COR-L47 (cell line): ENCODE data around the gene KCNQ1.

Experiments
- DNase-seq: peaks from one replicate; lab custom pipeline; 2025; lab: John Stamatoyannopoulos, UW

The KCNQ1 gene

DNA sequence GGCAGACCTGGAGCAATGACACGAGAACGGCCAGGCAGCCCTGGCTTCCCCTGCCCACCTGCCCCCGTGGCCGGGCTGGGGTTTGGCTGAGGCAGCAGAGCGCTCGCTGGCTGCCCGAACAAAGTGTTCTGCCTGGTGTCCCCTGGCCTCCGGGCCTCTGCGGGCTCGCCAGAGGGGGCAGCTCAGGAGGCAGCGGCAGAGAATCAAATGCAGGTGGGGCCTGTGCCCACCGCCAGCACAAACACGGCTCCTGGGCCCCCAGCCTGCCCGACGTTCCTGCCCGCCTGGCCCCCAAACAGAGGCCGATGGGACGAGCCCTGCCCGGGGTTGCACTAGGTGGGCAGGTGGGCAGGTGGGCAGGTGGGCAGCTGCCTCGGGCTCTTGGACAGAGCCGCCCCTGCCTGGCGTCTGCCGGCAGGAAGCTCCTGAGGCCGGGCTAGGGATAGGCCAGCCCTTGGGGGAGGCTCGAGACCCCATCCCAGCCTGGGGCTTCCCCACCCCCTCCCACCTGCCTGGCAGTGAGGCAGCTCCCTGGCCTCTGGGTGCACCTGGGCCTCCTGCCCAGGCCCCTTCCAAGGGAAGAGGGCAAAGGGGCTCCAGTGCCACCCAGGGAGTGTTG lies 394.0 kb downstream of the KCNQ1 start:
- DNase-seq = no peak

DNA sequence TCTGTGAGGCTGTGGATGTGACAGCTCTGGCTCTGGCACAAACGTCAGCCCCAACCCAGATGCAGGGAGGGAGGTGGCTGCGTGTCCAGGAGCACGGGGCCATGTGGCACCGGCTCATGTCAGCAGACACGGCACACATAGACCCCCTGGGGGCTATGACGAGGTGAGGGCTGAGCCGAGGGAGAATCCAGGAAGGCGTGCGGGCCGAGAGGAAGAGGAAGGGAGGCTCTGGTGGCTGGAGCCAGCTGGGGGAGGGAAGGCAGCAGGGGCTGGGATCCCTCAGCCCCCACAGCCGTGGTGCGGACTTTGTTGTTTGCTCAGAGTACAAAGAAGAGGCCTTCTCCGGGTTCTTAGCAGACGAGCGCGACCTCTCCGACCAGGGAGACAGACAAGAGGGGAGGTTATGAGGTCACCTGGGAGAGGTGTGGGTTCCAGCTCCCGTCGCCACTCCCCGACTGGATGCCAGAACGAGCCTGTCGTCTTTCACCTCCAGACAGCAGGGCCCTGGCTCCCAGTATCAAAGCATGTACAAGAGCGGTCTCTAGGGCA lies 394.7 kb downstream of the KCNQ1 start:
- DNase-seq = no peak

DNA sequence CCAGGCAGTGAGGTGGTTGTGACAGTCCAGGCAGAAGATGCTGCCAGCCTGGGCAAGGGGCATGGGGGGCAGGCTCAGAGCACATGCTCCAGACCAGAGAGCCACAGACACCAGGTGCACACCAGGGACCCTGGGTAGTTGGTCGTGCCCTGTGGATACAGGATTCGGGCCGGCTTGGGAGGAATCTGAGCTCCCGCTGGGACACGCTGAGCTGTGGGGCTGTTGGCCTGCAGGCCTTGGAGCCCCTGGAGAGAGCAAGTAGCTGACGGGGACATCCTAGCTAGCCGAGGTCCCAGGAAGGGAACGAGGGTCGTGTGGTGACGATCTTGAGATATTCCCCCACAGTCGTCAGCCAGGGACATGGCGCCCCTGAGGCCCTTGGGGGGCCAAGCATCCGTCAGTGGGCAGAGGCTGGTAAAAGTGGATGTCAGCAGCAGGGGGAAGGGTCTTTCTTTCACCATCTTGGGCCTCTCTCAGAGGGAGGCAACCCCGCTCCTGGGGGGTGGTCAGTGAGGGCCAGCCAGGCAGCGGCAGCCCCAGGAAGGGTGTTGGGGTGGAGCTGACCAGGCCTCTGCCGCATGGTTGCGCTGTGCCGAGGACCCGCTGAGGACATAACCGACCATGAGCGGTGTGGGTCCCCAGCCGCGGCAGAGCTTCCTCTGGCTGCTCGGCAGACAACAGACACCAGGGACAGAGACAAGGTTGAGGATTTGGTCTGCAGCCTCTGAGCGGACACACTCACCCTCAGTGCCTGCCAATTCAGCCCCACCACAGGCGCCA lies 396.8 kb downstream of the KCNQ1 start:
- no peak for DNase-seq

DNA sequence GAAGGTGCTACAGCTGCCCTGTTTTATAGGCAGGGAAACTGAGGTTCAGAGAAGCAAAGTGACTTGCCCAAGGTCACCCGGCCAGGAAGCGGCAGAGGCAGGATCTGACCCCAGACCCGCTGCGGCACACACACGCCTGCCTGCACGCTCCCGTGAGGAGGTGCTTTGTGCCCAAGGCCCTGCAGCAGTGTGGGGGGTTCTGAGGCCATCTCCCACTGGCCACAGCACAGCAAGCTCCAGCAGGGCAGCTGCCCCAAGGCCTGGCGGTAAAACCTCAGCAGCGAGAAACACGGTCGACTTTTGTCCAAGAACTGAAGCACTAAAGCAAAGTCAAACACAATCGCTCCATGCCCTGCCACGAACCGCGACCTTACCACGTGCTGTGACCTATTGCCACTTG lies 398.1 kb downstream of the KCNQ1 start:
- DNase-seq = no peak

DNA sequence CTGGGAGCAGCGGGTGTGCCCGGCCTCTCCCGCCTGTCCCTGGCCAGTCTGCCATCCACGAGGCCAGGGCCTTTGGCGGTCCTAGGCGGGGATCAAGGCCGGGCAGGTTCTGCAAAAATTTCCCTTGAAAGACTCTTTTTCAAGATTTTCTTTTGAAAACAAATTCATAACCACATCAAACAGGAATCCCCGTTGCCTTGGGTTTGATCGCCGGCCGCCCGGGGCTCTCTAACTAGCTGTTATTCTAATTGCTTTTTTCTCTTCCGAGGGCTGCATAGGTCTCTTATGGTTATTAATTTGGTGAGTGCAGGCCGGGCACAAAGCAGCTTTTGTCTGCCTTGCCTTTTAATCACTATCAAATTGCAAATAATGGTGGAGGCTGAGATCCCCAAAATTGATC lies 398.7 kb downstream of the KCNQ1 start:
- no peak for DNase-seq

DNA sequence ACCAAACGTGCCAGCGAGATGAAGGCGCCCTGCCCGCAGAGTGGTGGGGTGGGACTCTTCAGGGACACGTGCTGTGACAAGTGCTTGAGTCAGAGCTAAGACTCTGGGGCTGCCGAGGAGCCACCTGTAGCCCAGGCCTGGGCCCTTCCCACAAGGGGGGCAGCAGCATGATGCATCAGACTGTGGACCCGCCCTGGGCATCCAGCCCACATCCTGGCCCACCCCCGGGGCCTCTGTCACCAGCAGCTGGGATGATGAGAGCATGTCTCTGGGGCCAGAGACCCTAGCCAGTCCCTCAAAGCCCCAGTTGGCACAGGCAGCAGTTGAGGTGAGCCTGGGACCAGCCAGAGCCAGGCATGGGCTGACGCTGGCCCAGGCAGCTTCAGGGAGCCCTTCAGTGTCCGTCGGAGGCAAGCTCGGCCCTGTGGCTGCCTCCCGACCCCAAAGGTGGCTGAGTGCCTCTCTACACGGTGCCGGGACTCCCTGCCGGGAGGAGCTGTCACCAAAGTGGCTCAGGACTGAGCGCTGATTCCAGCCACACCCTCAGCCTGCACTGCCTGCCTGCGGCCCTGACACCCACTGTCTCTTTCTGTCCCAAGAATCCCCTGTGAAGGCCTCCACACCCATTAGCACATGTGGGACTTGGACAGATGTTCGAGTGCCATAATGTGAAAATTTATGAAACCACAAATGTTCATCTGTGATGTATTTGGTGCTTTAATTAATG lies 399.5 kb downstream of the KCNQ1 start:
- no peak for DNase-seq

DNA sequence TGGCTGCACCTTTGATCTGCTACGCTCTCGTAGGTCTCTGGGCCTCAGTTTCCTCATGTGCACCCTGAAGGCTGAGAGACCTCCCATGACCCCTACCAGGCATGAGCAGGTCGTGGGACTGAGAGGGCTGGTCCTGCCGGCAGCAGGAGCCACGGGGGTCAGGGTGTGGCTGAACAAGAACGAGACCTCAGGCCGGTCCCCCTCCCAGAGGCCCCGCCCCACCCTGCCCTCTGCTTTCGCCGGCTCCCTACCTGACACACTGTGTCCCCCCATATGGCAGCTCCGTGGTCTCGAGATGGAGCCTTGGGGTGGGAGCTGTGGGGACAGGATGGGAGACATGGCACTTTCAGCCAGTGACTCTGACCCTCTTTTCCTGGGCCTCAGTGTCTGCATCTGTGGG lies 400.2 kb downstream of the KCNQ1 start:
- DNase-seq = no peak

DNA sequence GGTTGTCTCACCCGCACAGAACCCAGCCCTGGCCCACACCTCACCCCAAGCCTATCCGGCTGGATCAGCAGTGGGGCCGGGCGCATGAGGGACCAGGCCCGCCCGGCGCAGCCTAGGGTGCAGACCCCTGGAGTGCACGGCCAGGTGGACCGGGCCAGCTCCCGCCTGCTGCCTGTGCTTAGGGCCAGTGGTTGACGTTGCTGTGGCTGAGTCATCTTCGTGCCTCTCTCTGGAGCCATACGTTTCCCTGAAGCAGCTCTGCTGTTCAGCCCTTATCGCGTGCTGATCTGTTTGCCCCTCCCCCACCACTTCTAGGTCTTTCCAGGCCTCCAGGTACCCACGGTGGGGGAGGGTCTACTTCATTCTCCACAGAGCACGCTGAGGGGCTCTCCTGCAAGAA lies 401.2 kb downstream of the KCNQ1 start:
- no peak for DNase-seq

DNA sequence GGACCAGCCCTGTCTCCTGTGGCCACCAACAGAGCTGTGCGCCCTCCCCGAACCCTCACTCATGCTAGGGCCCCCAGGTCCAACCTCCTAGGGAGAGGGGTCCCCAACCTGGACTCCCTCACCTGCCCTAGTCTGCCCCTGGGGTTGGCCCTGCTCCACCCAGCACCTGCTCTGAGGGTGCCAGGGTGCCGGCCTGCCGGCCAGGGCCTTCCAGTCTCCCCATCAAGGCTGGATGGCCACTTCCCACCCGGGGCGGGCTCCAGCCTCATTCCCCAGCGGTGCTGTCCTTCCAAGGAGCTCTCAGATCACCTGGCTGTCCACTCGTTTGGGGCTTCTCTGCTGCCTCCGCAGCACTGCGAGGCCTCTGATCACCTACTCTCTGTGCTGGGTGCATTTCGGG lies 401.7 kb downstream of the KCNQ1 start:
- DNase-seq = no peak

DNA sequence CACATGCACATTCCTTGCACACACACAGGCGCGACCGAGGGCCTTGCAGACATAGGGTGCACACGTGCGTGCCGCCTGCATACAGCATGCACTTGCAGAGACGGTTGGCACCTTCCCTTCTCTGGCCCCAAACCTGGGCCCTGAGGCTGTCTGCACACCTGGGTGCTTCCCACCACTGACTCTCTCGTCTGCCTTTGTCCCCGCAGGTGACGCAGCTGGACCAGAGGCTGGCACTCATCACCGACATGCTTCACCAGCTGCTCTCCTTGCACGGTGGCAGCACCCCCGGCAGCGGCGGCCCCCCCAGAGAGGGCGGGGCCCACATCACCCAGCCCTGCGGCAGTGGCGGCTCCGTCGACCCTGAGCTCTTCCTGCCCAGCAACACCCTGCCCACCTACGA lies 402.8 kb downstream of the KCNQ1 start:
- DNase-seq = peak; percentile 45

DNA sequence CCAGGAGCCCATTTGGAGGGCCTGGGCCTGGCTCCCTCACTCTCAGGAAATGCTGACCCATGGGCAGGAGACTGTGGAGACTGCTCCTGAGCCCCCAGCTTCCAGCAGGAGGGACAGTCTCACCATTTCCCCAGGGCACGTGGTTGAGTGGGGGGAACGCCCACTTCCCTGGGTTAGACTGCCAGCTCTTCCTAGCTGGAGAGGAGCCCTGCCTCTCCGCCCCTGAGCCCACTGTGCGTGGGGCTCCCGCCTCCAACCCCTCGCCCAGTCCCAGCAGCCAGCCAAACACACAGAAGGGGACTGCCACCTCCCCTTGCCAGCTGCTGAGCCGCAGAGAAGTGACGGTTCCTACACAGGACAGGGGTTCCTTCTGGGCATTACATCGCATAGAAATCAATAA lies 403.7 kb downstream of the KCNQ1 start:
- no peak for DNase-seq

DNA sequence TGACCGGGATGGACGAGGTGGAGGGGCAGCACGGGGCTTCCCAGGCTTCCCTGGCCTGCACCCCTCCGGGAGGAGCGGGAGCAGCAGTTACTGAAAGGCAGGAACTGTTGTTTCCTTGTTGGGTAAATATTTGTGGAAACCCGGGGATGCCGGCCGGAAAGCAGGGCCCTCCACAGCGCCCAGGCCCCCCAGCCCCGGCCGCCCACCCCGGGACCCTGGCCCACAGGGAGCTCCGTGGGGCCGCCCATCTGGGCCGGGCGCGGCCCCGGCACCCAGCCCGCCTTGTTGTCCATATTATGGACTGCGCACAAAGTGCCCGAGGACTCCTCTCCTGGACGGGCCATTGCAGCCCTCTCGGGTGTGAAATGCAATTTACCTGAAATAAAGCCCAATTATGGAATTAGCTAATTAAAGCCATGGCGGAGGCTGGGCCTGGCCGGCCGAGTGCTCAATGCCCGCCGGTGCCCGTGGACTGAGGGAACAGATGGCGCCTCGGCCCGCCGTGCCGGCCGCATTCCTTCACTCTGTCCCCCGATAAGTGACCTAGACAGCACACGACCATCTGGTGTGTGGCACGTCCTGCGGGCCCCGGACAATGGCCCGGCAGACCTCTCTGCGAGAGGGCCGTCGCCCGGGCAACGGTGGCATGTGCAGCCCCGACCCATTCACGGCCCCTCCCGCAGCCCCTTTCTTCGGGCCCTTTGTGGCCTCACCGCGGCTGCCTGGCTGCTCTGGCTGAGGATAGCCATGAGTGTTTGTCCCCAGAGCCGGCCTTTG lies 405.4 kb downstream of the KCNQ1 start:
- no peak for DNase-seq

DNA sequence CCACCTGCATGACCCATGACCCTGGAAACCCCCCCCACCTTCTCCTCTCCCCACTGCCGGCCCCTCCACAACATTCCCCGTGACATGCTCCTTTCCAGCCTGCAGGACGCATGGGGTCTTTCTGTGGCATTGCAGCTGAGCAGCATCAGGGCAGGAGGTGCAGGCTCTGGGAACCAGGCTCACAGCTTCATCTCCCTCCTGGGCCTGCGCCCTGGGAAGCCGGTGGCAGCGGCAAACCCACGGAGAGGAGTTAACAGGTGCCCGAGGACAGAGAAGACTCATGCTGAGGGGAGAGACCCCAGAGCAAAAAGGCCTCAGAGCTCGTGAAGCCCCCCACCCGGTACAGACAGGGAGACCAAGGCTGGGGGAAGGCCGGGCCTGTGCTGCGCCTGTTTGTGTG lies 408.6 kb downstream of the KCNQ1 start:
- no peak for DNase-seq

DNA sequence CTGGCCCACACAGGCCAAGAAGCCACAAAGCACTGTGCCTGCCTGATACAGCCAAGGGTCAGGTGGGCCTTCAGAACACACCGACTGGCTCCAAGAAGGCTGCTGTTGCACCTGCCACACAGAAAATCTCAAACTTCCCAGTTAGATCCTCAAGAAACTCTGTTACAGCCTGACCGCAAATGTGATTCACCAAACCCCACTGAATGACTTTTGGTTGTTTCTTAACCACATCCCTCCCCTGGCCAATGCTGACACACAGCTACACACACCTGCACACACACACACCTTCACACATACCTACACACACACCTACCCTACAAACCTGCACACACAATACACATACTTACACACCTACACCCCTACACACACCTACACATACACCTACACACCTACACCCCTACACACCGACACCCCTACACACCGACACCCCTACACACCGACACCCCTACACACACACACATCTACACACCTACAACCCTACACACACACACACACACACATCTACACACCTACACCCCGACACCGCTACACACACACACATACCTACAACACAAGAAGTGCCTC lies 409.3 kb downstream of the KCNQ1 start:
- no peak for DNase-seq

DNA sequence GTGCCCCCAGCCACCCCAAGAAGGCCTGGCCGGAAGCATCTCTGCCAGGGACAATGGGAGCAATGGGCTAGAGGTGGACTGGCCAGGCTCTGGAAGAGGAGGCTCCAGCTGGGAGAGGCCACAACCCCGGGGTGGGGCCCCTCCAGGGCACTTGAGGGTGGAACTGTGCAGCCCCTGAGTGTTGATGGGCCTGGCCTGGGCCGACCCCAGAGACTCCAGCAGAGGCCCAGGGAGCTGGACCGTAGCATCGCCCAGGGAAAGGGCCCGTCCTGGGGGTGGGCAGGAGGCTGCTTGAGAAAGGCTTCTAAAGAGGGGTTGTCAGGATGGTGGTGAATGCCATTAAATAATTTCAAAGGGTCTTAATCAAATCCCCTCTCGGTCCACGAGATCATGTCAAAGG lies 410.4 kb downstream of the KCNQ1 start:
- no peak for DNase-seq

DNA sequence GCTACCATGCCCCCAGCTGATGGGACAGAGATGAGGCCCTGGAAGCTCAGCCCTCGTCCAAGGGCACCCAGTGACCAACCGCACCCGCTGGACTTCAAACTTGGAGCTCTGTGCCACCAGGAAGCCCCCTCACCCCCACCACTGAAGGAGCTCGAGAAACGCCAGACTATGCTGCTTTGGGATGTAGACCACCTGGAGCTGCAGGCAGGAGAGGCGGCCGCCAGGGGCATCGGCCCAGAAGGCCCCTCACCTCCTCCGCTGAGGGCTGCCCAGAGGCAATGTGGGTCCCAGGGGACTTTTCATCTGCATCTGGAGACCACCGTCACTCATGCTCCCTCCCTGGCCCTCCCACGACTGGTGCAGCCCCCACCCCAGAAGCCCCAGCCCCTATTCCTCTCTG lies 412.5 kb downstream of the KCNQ1 start:
- no peak for DNase-seq

DNA sequence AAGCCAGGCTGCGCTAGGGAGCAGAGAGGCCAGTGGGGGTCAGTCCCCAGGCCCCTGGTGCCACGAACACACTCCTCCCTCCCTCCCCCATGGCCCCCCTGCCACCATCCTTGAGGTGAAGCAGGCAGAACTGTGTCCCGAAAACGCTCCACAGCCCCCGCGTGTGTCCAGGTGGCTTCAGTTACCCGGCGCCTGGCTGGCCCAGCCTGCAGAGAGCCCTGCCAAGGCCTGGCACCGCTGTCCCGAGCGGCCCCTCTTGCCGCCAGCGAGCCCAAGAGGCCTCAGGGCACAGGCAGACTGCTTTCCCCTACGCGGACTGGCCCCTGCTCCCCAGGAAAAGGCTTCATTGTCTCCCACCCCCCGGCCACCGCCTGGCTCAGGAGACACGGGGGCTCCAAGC lies 413.1 kb downstream of the KCNQ1 start:
- DNase-seq = no peak

DNA sequence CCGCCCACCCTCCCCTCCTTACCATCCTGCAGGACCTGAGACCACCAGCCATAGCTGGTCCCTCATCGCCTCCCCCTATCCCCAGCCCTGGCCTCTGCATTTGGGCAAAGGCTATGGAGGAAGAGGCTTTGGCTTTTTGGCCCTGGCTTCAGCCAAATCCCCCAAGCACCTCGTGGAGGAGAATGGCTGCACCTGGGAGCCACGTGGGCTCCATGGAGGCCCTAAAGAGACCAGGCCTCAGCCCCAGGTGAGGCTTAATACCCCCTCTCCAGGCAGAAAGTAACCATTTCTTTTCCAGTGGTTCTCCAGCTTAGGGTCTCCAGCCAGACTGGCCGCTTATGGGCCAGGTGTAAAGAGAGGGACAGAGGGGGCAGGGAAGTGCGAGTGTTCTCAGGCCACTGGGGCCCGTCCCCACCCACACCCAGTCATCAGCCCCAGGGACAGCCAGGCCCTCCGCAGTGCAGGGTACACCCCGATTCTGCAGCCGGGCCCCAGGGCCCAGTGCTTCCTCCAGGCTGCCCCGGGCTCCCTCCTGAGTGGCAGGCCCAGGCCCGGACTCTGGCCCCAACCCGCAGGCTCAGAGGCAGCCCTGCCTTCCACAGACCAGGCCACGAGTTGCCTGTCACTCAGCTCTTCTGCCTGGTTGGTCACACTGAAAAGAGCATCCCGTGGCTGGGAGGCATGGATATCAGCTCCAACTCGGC lies 414.3 kb downstream of the KCNQ1 start:
- DNase-seq = no peak

DNA sequence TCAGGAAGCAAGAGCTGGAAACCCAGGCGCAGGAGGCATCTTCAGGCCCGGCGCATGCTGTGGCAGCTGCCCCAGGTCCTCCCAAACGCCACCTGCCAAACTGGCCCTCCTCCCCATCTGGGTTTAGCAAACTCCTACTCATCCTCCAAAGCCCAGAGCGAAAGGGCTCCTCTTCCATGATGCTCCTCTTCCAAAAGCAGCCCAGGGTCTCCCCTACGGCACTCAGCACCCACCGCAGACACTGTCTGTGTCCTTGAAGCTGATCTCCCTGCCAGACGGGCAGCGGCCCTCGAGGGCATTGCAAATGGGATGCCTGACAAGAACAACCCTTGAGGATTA lies 414.9 kb downstream of the KCNQ1 start:
- no peak for DNase-seq

DNA sequence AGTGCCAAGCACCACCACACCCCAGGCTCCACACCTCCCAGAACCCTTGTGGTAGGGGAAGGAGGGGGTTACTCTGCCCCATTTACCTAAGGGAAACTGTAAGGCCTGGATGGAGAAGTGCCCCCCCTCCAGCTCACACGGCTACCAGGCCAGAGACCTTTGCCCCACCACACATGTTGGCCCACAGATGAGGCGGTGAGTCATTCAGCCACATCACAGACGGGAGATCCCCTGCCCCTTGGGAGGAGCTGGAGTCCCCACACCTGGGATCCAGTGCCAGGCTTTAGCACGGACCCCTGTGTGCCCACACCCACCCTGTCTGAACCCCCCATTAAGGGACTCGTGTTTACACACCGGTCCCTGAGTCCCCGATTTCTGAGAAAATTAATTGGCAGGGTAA lies 415.8 kb downstream of the KCNQ1 start:
- no peak for DNase-seq
